ENCODE data around the gene YDJC. TPM values are rescaled to one million over a fixed set of nuclear protein-coding genes. Genes with fewer than 3 reads are reported as not detected.

Gene YDJC
- total and polyA plus RNA-seq, 9 of the 15 experiments (the other 6 are each of a cell fraction or from before 2014, with no cell fraction given): 13.5 to 871 (median 164) TPM

- TF ChIP-seq IFI16 (CRISPR knock-in tag; IDR thresholded peaks at IDR 0.05): no peak
- no peak for TF ChIP-seq TAF7 (tag; IDR thresholded peaks at IDR 0.05)
- no peak for TF ChIP-seq E2F3 (CRISPR knock-in tag; IDR thresholded peaks at IDR 0.05)
- no peak for TF ChIP-seq RNF2 (IDR thresholded peaks at IDR 0.05)
- TF ChIP-seq SIN3B (IDR thresholded peaks at IDR 0.05; ENCODE audit: low read depth): no peak
- no peak for TF ChIP-seq BRD4 (IDR thresholded peaks at IDR 0.05)
- TF ChIP-seq MXD1 (CRISPR knock-in tag; IDR thresholded peaks at IDR 0.05; ENCODE audit: borderline replicate concordance, poor library complexity, severe bottlenecking): no peak
- peak; percentile 48; the same call in 1 of the 2 replicates for TF ChIP-seq CEBPG (CRISPR knock-in tag; IDR thresholded peaks at IDR 0.05)
- no peak for TF ChIP-seq CEBPG (tag; conservative IDR thresholded peaks at IDR 0.05 in 1 of 2, IDR thresholded peaks at IDR 0.05 in 1 of 2)
- TF ChIP-seq ZFP1 (CRISPR knock-in tag; IDR thresholded peaks at IDR 0.05): no peak
- TF ChIP-seq DMBX1 (CRISPR knock-in tag; IDR thresholded peaks at IDR 0.05; ENCODE audit: borderline replicate concordance): 0 out of 2 replicates have a peak, but pooled peaks have one; percentile 15
- TF ChIP-seq USF1 (CRISPR knock-in tag; IDR thresholded peaks at IDR 0.05): peak; percentile 58; the same call in 1 of the 2 replicates
- TF ChIP-seq PHTF2 (CRISPR knock-in tag; IDR thresholded peaks at IDR 0.05): no peak
- TF ChIP-seq NCOR1 (IDR thresholded peaks at IDR 0.05): no peak
- no peak for TF ChIP-seq NR0B1 (IDR thresholded peaks at IDR 0.05; ENCODE audit: partially characterized antibody)
- TF ChIP-seq MAFK (IDR thresholded peaks at IDR 0.05; ENCODE audit: low read length): no peak
- TF ChIP-seq ZNF121 (CRISPR knock-in tag; conservative IDR thresholded peaks at IDR 0.05): no peak
- no peak for TF ChIP-seq KLF1 (tag; IDR thresholded peaks at IDR 0.05)
- no peak for TF ChIP-seq NFIC (IDR thresholded peaks at IDR 0.05)
- peak; percentile 90; the same call in 1 of the 2 replicates for TF ChIP-seq ZNF282 (CRISPR knock-in tag; IDR thresholded peaks at IDR 0.05)
- TF ChIP-seq ZNF217 (CRISPR knock-in tag; IDR thresholded peaks at IDR 0.05): no peak
- no peak for TF ChIP-seq GTF3C2 (IDR thresholded peaks at IDR 0.05; ENCODE audit: borderline replicate concordance, extremely low read depth, insufficient read length)
- TF ChIP-seq UBTF (IDR thresholded peaks at IDR 0.05; ENCODE audit: borderline replicate concordance in 1 of 2, low read depth in 2 of 2, low read length in 2 of 2): no peak
Measured at GRCh38 chr22:21612858-21613257, 17.0 kb downstream of the YDJC start (continued).

All from K562 (cell line).